Osteocyte (in vitro differentiated cells): Measurements from ENCODE around the gene EPS8L1. TPM values are rescaled to one million over a fixed set of nuclear protein-coding genes. Genes with fewer than 3 reads are reported as not detected.

Experiments used
- DNase-seq: peaks from one replicate; pipeline ENCODE4 v3.0.0; 2021; ENCODE audit warnings: mixed read lengths; ENCODE audit not compliant: unreplicated experiment; ENCODE audit errors: extremely low spot score
- H3K27ac Mint-ChIP-seq: one replicate; pipeline ENCODE4 v1.8.0; 2021; ENCODE audit warnings: mild to moderate bottlenecking, mixed read lengths; ENCODE audit not compliant: unreplicated experiment
- H3K27me3 Mint-ChIP-seq: one replicate; pipeline ENCODE4 v1.8.0; 2021; ENCODE audit warnings: mixed read lengths; ENCODE audit not compliant: unreplicated experiment
- H3K36me3 Mint-ChIP-seq: one replicate; pipeline ENCODE4 v1.8.0; 2021; ENCODE audit warnings: mixed read lengths; ENCODE audit not compliant: unreplicated experiment
- H3K4me1 Mint-ChIP-seq: one replicate; pipeline ENCODE4 v1.8.0; 2021; ENCODE audit warnings: mixed read lengths; ENCODE audit not compliant: unreplicated experiment
- H3K4me3 Mint-ChIP-seq: one replicate; pipeline ENCODE4 v1.8.0; 2021; ENCODE audit warnings: mild to moderate bottlenecking, moderate library complexity, mixed read lengths; ENCODE audit not compliant: unreplicated experiment
- H3K9me3 Mint-ChIP-seq: one replicate; pipeline ENCODE4 v1.8.0; 2021; ENCODE audit warnings: mixed read lengths; ENCODE audit not compliant: unreplicated experiment
- CTCF ChIP-seq: fragments of 200-600 bp; sonication (generic); IDR thresholded peaks from 2 replicates; pipeline ENCODE4 v1.5.0; 2021; ENCODE audit warnings: antibody characterized with exemption, mild to moderate bottlenecking, moderate library complexity
- microRNA-seq: library from miRNA; unstranded; fragments of <30 nt; microRNA quantifications from one replicate; pipeline ENCODE4 v1.1.0, GENCODE V29; 2020; ENCODE audit not compliant: unreplicated experiment
- total RNA-seq: library from RNA; stranded (reverse); gene quantifications from 2 replicates; pipeline ENCODE4 v1.2.1, GENCODE V29; 2021

The EPS8L1 gene
- total RNA-seq, 1 donor from 2014 or later: 4.5 TPM

- H3K27ac Mint-ChIP-seq: no peak overlapping the region
- H3K27me3 Mint-ChIP-seq: peaks cover 21% of the 10 kb centered on the region
- H3K36me3 Mint-ChIP-seq: no peaks in the 10 kb centered on the region
- H3K4me3 Mint-ChIP-seq: no peak overlapping the region
- DNase-seq: no peak
- H3K4me1 Mint-ChIP-seq: no peaks in the 10 kb centered on the region
- TF ChIP-seq CTCF: no peak
- no peaks in the 10 kb centered on the region for H3K9me3 Mint-ChIP-seq
Measured at GRCh38 chr19:55134736-55135135, 59.1 kb downstream of the EPS8L1 start.

GRCh38 chr19:55136399-55137102 is 60.9 kb downstream of the EPS8L1 start:
- no peak for TF ChIP-seq CTCF
- H3K27me3 Mint-ChIP-seq: peaks cover 13% of the 10 kb centered on the region
- DNase-seq: no peak
- no peak overlapping the region for H3K27ac Mint-ChIP-seq
- no peaks in the 10 kb centered on the region for H3K9me3 Mint-ChIP-seq
- H3K4me1 Mint-ChIP-seq: peaks cover 4% of the 10 kb centered on the region
- H3K4me3 Mint-ChIP-seq: no peak overlapping the region
- H3K36me3 Mint-ChIP-seq: no peaks in the 10 kb centered on the region

Small RNA genes lying within 50 kb of the gene (microRNA-seq; reads per million reads assigned to microRNA genes)
- gene MIR7975: not detected

Other genes with a start within 250 kb of the EPS8L1 start
- gene KIR2DS4, start 243.2 kb upstream of the EPS8L1 start, total RNA-seq: not detected in 2 replicates
- not detected in 2 replicates for gene KIR3DL2, start 225.4 kb upstream of the EPS8L1 start, total RNA-seq
- gene FCAR, start 201.6 kb upstream of the EPS8L1 start, total RNA-seq: not detected in 2 replicates
- gene NCR1, start 169.7 kb upstream of the EPS8L1 start, total RNA-seq: not detected in 2 replicates
- not detected in 2 replicates for gene NLRP7, start 128.3 kb upstream of the EPS8L1 start, total RNA-seq
- gene NLRP2, start 109.5 kb upstream of the EPS8L1 start, total RNA-seq: 13.6 and 16.9 TPM in 2 replicates
- gene GP6, start 37.6 kb upstream of the EPS8L1 start, total RNA-seq: 0.32 TPM in 1 of 2 replicates, not detected in the other
- gene RDH13, start 12.7 kb upstream of the EPS8L1 start, total RNA-seq: 13.0 and 15.1 TPM in 2 replicates
- 123 and 135 TPM in 2 replicates for gene PPP1R12C, start 41.8 kb downstream of the EPS8L1 start, total RNA-seq
- not detected in 2 replicates for gene TNNT1, start 73.3 kb downstream of the EPS8L1 start, total RNA-seq
- 0.57 TPM in 1 of 2 replicates, not detected in the other for gene TNNI3, start 81.9 kb downstream of the EPS8L1 start, total RNA-seq
- gene DNAAF3, start 90.7 kb downstream of the EPS8L1 start, total RNA-seq: 1.5 and 2.1 TPM in 2 replicates
- not detected in 2 replicates for gene SYT5, start 104.4 kb downstream of the EPS8L1 start, total RNA-seq
- 0.31 TPM in 1 of 2 replicates, not detected in the other for gene PTPRH, start 133.6 kb downstream of the EPS8L1 start, total RNA-seq
- gene TMEM86B, start 152.9 kb downstream of the EPS8L1 start, total RNA-seq: 2.9 and 3.2 TPM in 2 replicates
- gene PPP6R1, start 183.1 kb downstream of the EPS8L1 start, total RNA-seq: 63.0 and 67.1 TPM in 2 replicates
- 29.8 and 33.2 TPM in 2 replicates for gene HSPBP1, start 204.2 kb downstream of the EPS8L1 start, total RNA-seq
- 18.0 and 23.9 TPM in 2 replicates for gene BRSK1, start 208.1 kb downstream of the EPS8L1 start, total RNA-seq
- gene TMEM150B, start 249.5 kb downstream of the EPS8L1 start, total RNA-seq: not detected in 2 replicates